ENCODE measurements around the gene SLIT3.

- no peak for TF ChIP-seq POLR2A (IDR thresholded peaks at IDR 0.05; ENCODE audit: low read depth, low read length)
- no peak for TF ChIP-seq POLR2AphosphoS5 (IDR thresholded peaks at IDR 0.05; ENCODE audit: low read depth, low read length)
- TF ChIP-seq PAX5 (IDR thresholded peaks at IDR 0.05; ENCODE audit: insufficient read depth, low read length, severe bottlenecking): no peak
- no peak for TF ChIP-seq SPI1 (IDR thresholded peaks at IDR 0.05; ENCODE audit: low read depth, low read length)
- no peak for TF ChIP-seq POU2F2 (IDR thresholded peaks at IDR 0.05; ENCODE audit: low read depth, low read length)
- no peak for TF ChIP-seq TAF1 (IDR thresholded peaks at IDR 0.05; ENCODE audit: low read depth, low read length)
These were observed 580.4 kb downstream of the SLIT3 start for GRCh38 chr5:168720575-168720974.

All from GM12891 (cell line).